Kidney epithelial cell (primary cell): ENCODE results near the gene PNLIPRP1. TPM values are rescaled to one million over a fixed set of nuclear protein-coding genes. Genes with fewer than 3 reads are reported as not detected.

Experiments
- DNase-seq: peaks from one replicate; pipeline ENCODE4 v3.0.0-alpha.2; 2010; ENCODE audit warnings: low read depth
- H3K27me3 ChIP-seq: 2 replicates; pipeline ENCODE4 v1.6.0; 2011; ENCODE audit warnings: low read length; ENCODE audit not compliant: control insufficient read depth, insufficient read depth
- H3K36me3 ChIP-seq: 2 replicates; pipeline ENCODE4 v1.5.1; 2011; ENCODE audit warnings: low read length; ENCODE audit not compliant: control insufficient read depth, insufficient read depth
- H3K4me3 ChIP-seq: 2 replicates; pipeline ENCODE4 v1.5.1; 2011; ENCODE audit warnings: low read depth, mild to moderate bottlenecking, control low read depth, low read length
- CTCF ChIP-seq: IDR thresholded peaks from 2 replicates; pipeline ENCODE4 v1.5.1; 2011; ENCODE audit warnings: mild to moderate bottlenecking, moderate library complexity, low read length, control low read depth, inconsistent platforms; ENCODE audit not compliant: insufficient read depth, poor library complexity, severe bottlenecking
- total RNA-seq: library from RNA; depleted of rRNA; stranded (reverse); fragments of >200 nt; gene quantifications from 2 replicates; pipeline ENCODE4 v1.2.3, GENCODE V29; 2015

PNLIPRP1 gene
- total RNA-seq, 1 donor from 2014 or later: not detected

GRCh38 chr10:116567335-116567734, 23.4 kb upstream of the PNLIPRP1 start:
- H3K4me3 ChIP-seq: no peak overlapping the region
- DNase-seq: no peak
- no peaks in the 10 kb centered on the region for H3K27me3 ChIP-seq
- H3K36me3 ChIP-seq: no peaks in the 10 kb centered on the region
- TF ChIP-seq CTCF: no peak

- H3K4me3 ChIP-seq: no peak overlapping the region
- no peaks in the 10 kb centered on the region for H3K27me3 ChIP-seq
- TF ChIP-seq CTCF: no peak
- no peaks in the 10 kb centered on the region for H3K36me3 ChIP-seq
- no peak for DNase-seq
These were observed 16.0 kb upstream of the PNLIPRP1 start for GRCh38 chr10:116574797-116575196.

DNA sequence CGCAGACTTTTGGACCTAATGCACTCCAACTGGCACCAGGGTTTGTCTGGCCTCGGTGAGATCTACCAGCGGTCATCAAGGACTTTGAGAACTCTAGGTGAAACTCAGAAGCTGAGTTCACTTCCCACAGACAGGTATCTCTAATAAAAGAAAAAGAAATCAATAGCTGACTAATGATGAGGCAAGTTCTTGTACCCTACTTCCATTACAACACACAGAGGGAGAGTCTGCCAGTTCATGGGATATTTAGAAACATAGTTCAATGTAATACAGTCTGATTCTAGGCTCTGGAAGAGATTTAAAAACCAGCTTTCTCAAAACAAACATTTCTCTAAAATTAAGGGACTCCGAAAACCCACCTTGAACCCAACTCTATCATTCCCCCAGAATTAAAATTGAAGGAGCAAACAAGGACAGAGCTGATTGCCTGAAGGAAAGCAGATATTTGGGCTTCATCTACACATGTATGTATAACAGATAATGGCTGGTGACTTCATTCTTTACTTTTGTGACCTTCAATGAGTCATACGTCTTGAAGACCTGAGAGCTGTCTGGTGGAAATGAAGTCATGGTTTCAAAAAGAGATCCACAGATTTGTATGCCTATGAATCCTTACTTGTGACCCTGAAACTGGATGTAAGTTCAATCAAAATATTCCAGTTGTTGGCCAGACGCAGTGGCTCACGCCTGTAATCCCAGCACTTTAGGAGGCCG, 2.7 kb upstream of the PNLIPRP1 start:
- no peak for DNase-seq
- Histone ChIP-seq H3K27me3 (no peaks in the 10 kb centered on the region), H3K4me3 (no peak overlapping the region), H3K36me3 (no peaks in the 10 kb centered on the region)
- no peak for TF ChIP-seq CTCF

DNA sequence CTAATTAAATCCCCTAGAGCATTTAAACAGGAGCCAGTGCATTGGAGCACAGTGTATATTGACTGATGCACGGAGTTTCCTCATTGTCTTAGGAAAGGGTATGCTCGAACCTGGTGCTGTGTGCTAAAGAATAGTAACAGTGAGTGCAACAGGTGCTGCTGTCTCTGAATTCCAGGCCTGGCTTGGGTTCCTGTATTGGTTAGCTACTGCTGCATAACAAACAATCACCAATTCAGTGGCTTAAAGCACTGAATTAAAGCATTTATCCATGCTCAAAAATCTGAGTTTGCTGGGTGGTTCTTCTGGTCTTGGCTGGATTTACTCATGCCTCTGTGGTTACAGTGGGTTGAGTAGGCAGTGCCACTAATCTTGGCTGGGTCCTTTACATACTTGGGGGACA, 1.8 kb upstream of the PNLIPRP1 start:
- no peak for TF ChIP-seq CTCF
- H3K36me3 ChIP-seq: no peaks in the 10 kb centered on the region
- DNase-seq: no peak
- no peaks in the 10 kb centered on the region for H3K27me3 ChIP-seq
- no peak overlapping the region for H3K4me3 ChIP-seq

DNA sequence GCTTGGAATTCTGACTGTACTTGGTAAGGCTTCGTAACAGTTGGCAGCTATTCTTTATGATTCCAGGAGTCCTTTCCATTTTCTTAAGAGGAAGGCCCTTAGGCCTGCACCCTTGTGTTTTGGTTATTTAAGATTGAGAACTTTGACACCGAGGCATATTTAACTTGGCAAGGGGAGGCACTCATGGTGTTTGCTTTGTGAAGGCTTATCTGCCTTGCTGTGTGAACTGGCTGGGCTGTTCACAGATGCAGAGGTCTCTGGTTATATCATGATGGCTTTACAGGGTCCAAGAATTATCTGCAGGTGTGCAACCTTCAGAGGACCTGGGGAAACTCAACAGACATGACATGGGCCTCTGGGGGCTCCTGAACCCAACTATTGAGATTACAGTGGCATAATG, 833 bp upstream of the PNLIPRP1 start:
- H3K4me3 ChIP-seq: no peak overlapping the region
- no peaks in the 10 kb centered on the region for H3K36me3 ChIP-seq
- no peak for DNase-seq
- no peak for TF ChIP-seq CTCF
- H3K27me3 ChIP-seq: no peaks in the 10 kb centered on the region

DNA sequence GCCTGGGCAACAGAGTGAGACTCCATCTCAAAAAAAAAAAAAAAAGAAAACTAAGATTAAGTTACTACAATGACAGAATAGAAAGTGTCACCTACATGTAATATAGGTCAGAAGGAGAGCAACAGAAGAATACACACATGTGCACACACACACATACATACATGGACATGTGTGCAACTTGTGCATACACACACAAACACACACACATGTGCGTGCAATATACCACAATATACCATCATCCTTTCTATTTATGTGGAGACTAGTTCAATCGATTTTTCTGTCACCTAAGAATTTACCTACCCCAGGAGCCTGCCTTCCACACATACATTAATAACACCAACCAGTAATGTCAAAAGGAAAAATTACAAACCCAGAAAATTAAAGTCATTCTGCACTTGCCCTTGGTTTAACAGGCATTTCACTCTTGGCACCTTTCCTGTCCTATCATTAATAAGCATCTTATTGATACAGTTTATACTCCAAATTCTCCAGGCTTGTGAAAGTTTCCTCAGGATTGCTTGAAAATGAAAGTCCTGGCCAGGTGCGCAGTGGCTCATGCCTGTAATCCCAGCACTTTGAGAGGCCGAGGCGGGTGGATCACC, 2.5 kb downstream of the PNLIPRP1 start:
- H3K4me3 ChIP-seq: no peak overlapping the region
- no peak for TF ChIP-seq CTCF
- H3K36me3 ChIP-seq: no peaks in the 10 kb centered on the region
- no peak for DNase-seq
- H3K27me3 ChIP-seq: peaks cover 2% of the 10 kb centered on the region
